Lower leg skin (tissue), 4 donors: ENCODE data around the gene DCAF17. TPM values are rescaled to one million over a fixed set of nuclear protein-coding genes. Genes with fewer than 3 reads are reported as not detected.
"Not testable (repeated sequence)": the region's sequence is repeated elsewhere in the genome, so short reads cannot be mapped to it uniquely, and the experiment has no call there.

Source experiments
- DNase-seq, 2 donors: peaks; one replicate each; pipeline ENCODE4 v3.0.0-alpha.2; 2019; ENCODE audit warnings: low spot score in 2 of 2
- H3K4me3 ChIP-seq: fragments of 200-600 bp; sonication (generic); 2 replicates; pipeline ENCODE4 v1.5.1; 2017; ENCODE audit warnings: mild to moderate bottlenecking, low read depth; ENCODE audit not compliant: poor library complexity, severe bottlenecking
- POLR2A ChIP-seq, 2 donors: fragments of 450-650 bp; IDR thresholded peaks; one replicate each; pipeline ENCODE4 v1.6.1; 2016 to 2017; ENCODE audit warnings: antibody characterized with exemption in 2 of 2, mild to moderate bottlenecking in 1 of 2, moderate library complexity in 1 of 2
- WGBS, 2 donors: methylation state at CpG; one replicate each; pipeline ENCODE4 v1.1.5; 2018; 5-methylcytosine and 5-hydroxymethylcytosine counted together
- intact Hi-C: fragments of 100-400 bp; cut with DNase I; formaldehyde crosslinking; loops from one replicate; pipeline ENCODE4 v1.15.0; 2023; ENCODE audit warnings: low total_unique reads
- total RNA-seq, 4 donors: library from RNA; depleted of rRNA; stranded (reverse); fragments of >200 nt; gene quantifications; one replicate each; pipeline ENCODE4 v1.1.0, GENCODE V29; 2016
- TF ChIP-seq, protein P1 (sequence below), 3 donors: fragments of 450-650 bp; IDR thresholded peaks; one replicate each; pipeline ENCODE4 v1.5.1; 2016; ENCODE audit warnings: antibody characterized with exemption in 3 of 3, mild to moderate bottlenecking in 3 of 3, moderate library complexity in 2 of 3

DCAF17 gene
- total RNA-seq, 4 donors from 2014 or later = 10.5 to 17.1 (median 14.0) TPM

DNA sequence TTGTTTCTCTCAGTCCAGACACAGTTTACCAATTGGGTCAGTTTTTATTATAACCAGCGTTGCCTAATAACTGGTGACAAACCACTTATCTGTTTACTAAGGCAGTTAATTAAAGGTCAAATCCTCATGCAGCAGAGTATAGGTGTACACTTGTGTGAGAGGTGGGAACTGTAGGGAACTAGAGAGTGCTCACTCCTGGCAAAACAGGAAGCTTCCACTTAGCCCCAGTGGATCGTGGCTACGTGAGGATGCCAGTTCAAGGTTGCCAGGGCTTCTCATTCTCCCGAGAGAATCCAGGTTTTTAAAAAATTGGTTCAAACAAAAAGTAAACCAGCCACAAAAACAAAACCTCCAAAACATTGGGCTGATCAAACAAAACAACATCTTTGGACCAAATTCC, 96.4 kb downstream of the DCAF17 start:
- 50 to 64% methylated on average over 4 of the region's 4 CpGs for WGBS, 2 donors
- TF ChIP-seq, protein P1, sequence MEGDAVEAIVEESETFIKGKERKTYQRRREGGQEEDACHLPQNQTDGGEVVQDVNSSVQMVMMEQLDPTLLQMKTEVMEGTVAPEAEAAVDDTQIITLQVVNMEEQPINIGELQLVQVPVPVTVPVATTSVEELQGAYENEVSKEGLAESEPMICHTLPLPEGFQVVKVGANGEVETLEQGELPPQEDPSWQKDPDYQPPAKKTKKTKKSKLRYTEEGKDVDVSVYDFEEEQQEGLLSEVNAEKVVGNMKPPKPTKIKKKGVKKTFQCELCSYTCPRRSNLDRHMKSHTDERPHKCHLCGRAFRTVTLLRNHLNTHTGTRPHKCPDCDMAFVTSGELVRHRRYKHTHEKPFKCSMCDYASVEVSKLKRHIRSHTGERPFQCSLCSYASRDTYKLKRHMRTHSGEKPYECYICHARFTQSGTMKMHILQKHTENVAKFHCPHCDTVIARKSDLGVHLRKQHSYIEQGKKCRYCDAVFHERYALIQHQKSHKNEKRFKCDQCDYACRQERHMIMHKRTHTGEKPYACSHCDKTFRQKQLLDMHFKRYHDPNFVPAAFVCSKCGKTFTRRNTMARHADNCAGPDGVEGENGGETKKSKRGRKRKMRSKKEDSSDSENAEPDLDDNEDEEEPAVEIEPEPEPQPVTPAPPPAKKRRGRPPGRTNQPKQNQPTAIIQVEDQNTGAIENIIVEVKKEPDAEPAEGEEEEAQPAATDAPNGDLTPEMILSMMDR (IDR thresholded peaks at IDR 0.05) = no peak
- no peak for TF ChIP-seq POLR2A (IDR thresholded peaks at IDR 0.05)
- intact Hi-C loops = no loop called here
- H3K4me3 ChIP-seq = no peak overlapping the region
- no peak for DNase-seq

DNA sequence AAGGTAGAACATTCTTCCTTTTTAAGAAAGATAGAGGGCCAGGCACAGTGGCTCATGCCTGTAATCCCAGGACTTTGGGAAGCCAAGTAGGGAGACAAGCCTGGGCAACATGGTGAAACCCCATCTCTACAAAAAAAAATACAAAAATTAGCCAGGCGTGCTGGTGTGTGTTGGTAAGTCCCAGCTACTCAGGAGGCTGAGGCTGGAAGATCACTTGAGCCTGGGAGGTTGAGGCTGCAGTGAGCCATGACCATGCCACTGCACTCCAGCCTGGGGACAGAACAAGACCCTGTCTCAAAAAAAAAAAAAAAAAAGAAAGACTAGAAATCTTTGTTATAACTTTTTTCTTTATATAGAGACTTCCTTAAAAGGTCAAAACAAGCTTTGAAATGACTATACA, 96.8 kb downstream of the DCAF17 start:
- WGBS, 2 donors = 52 to 60% methylated on average over 1 of the region's 1 CpG
- H3K4me3 ChIP-seq, intact Hi-C loops, DNase-seq: not testable (repeated sequence)

DNA sequence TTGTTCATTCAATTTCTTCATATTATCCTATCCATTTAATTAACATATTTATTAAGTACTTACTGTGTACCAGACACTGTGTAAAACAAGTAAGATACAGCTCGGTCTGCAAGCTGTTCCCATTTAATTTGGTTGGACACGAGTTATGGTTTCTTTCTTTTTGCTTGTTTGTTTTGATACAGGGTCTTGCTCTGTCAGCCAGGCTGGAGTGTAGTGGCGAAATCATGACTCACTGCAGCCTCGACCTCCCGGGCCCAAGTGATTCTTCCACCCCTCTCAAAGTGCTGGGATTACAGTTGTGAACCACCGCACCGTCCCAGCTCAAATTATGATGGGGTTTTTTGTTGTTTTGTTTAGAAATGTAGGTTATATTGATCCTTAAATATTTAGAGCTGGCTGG, 97.3 kb downstream of the DCAF17 start:
- 39 to 48% methylated on average over 7 of the region's 7 CpGs for WGBS, 2 donors
- DNase-seq = no peak
- intact Hi-C loops = no loop called here
- TF ChIP-seq, protein P1 (IDR thresholded peaks at IDR 0.05) = no peak
- TF ChIP-seq POLR2A (IDR thresholded peaks at IDR 0.05) = no peak
- no peak overlapping the region for H3K4me3 ChIP-seq

DNA sequence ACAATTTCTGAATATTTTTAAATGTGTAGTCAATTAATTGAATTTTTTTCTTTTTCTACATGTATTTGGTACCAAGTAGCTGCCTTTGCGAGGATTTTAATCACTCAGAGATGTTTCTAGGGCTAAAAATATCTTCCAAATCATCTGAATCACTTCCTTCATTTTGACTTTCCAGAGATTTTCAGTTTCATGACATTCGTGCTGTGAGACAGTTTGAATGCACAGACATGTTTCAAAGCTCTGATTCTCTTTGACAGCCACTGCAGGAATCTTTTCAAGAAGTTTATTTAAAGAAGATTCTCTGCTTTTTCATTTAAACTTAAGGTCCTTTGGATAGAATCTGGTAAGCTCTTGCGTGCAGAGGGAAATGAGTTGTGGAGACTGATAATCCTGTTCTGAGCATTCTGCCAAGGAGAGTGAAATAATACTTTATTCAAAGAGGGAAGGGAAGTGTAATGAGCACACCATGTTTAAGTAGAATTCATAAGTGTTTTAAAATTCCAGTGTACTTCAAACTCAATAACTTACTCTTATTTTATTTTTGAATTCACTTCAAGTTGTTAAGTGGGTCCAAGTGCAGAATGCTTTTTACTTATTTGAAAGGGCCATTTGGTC, 97.9 kb downstream of the DCAF17 start:
- no peak overlapping the region for H3K4me3 ChIP-seq
- WGBS, 2 donors = 39% methylated on average over 3 of the region's 3 CpGs
- no peak for DNase-seq
- intact Hi-C loops = no loop called here
- no peak for TF ChIP-seq POLR2A (IDR thresholded peaks at IDR 0.05)
- TF ChIP-seq, protein P1 (IDR thresholded peaks at IDR 0.05) = no peak

DNA sequence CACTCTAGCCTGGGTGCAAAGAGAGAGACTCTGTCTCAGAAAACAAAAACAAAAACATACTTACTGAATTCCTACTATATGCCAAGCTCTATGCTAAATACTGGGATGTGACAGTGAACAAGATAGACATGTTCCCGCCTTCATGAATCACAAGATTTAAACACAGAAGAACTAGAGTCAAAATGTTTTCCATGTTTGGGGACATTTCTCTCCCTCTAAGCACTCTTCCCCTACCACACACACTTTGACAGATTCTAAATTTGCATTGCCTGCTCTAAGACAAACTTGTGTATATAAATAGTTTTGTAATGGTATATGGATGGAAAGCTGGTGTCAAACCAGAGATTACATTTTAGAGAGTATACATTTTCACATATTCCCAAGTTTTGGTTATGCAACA, 99.3 kb downstream of the DCAF17 start:
- DNase-seq = no peak
- H3K4me3 ChIP-seq = no peak overlapping the region
- TF ChIP-seq, protein P1 (IDR thresholded peaks at IDR 0.05) = no peak
- TF ChIP-seq POLR2A (IDR thresholded peaks at IDR 0.05) = no peak
- WGBS, 2 donors = 91 to 95% methylated on average over 1 of the region's 1 CpG
- intact Hi-C loops = no loop called here

Other genes with a start within 250 kb of the DCAF17 start
- gene METTL8, start 236 bp upstream of the DCAF17 start, total RNA-seq = 10 to 100 TPM; 22.5 to 34.9 (median 25.9) TPM
- 100 to 1,000 TPM; 158 to 241 (median 194) TPM for gene CYBRD1, start 88.2 kb downstream of the DCAF17 start, total RNA-seq